ENCODE data around the gene NPHP3.
"Not testable (repeated sequence)": the region's sequence is repeated elsewhere in the genome, so short reads cannot be mapped to it uniquely, and the experiment has no call there.

The NPHP3 gene

DNA sequence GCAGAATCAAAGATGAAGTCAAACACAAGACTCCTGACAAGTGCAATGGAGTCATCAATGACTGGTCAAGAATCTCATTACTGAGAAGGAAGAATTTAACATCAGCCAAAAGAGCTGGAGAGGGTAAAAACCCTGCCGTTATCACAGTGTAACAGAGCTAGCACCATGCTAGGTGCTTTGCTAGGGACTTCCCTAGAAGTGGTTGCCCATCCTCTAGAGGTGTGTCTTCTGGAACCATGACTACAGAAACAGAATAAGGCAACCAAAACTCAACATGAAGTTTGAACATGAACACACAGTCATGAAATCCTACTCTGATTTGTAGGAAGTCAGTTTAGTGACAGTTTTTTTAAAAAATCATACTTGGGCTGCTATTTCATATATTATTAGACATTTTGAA, 72.1 kb downstream of the NPHP3 start:
- Mint-ChIP-seq H3K4me3 (no peak overlapping the region), H3K27ac (no peak overlapping the region), H3K4me1 (no peaks in the 10 kb centered on the region), H3K9me3 (no peaks in the 10 kb centered on the region), H3K36me3 (ENCODE audit: low read depth) (no peaks in the 10 kb centered on the region), H3K27me3 (ENCODE audit: low read depth) (no peaks in the 10 kb centered on the region)
- TF ChIP-seq, protein P1, sequence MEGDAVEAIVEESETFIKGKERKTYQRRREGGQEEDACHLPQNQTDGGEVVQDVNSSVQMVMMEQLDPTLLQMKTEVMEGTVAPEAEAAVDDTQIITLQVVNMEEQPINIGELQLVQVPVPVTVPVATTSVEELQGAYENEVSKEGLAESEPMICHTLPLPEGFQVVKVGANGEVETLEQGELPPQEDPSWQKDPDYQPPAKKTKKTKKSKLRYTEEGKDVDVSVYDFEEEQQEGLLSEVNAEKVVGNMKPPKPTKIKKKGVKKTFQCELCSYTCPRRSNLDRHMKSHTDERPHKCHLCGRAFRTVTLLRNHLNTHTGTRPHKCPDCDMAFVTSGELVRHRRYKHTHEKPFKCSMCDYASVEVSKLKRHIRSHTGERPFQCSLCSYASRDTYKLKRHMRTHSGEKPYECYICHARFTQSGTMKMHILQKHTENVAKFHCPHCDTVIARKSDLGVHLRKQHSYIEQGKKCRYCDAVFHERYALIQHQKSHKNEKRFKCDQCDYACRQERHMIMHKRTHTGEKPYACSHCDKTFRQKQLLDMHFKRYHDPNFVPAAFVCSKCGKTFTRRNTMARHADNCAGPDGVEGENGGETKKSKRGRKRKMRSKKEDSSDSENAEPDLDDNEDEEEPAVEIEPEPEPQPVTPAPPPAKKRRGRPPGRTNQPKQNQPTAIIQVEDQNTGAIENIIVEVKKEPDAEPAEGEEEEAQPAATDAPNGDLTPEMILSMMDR (IDR thresholded peaks at IDR 0.05; ENCODE audit: unreplicated experiment in 3 of 3), result no peak

DNA sequence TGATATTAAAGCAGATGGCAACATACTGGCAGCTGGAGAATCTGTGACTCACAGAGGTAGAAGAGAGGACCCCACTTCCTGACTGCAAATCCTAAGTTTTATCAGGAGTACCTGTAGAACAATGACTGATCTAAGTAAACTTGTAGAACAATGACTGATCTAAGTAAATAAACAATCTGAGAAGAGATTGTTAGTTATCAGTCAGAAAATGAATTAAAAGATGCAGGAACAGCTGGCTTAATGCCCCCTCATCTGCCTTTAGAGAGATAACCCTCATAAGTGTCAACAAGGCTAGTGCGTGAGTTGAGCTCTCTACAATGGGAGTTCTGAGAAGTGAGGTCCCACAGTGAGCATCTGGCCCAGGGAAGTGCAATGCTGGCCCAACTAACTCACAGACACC, 77.2 kb downstream of the NPHP3 start:
- TF ChIP-seq, protein P1 (IDR thresholded peaks at IDR 0.05; ENCODE audit: unreplicated experiment in 3 of 3), result no peak
- H3K9me3 Mint-ChIP-seq, result no peaks in the 10 kb centered on the region
- H3K27me3 Mint-ChIP-seq (ENCODE audit: low read depth), result peaks cover 3% of the 10 kb centered on the region
- no peak overlapping the region for H3K27ac Mint-ChIP-seq
- no peaks in the 10 kb centered on the region for H3K36me3 Mint-ChIP-seq (ENCODE audit: low read depth)
- no peak overlapping the region for H3K4me3 Mint-ChIP-seq
- no peaks in the 10 kb centered on the region for H3K4me1 Mint-ChIP-seq

- Mint-ChIP-seq H3K4me3 (no peak overlapping the region), H3K36me3 (ENCODE audit: low read depth) (peaks cover 5% of the 10 kb centered on the region), H3K9me3 (no peaks in the 10 kb centered on the region), H3K27ac (no peak overlapping the region), H3K4me1 (no peaks in the 10 kb centered on the region), H3K27me3 (ENCODE audit: low read depth) (peaks cover 3% of the 10 kb centered on the region)
- TF ChIP-seq, protein P1 (IDR thresholded peaks at IDR 0.05; ENCODE audit: unreplicated experiment in 3 of 3), result no peak
These were observed 78.8 kb downstream of the NPHP3 start for GRCh38 chr3:132643366-132643765.

- Mint-ChIP-seq H3K27ac (no peak overlapping the region), H3K4me1 (no peaks in the 10 kb centered on the region), H3K27me3 (ENCODE audit: low read depth) (peaks cover 3% of the 10 kb centered on the region), H3K4me3 (no peak overlapping the region), H3K36me3 (ENCODE audit: low read depth) (peaks cover 5% of the 10 kb centered on the region), H3K9me3 (no peaks in the 10 kb centered on the region)
- TF ChIP-seq, protein P1 (IDR thresholded peaks at IDR 0.05; ENCODE audit: unreplicated experiment in 3 of 3), result no peak
These were observed 79.7 kb downstream of the NPHP3 start for GRCh38 chr3:132642539-132642847.

GRCh38 chr3:132641837-132642538, 80.2 kb downstream of the NPHP3 start:
- Mint-ChIP-seq H3K27ac (no peak overlapping the region), H3K4me1 (no peaks in the 10 kb centered on the region), H3K36me3 (ENCODE audit: low read depth) (peaks cover 5% of the 10 kb centered on the region), H3K9me3 (no peaks in the 10 kb centered on the region), H3K4me3 (no peak overlapping the region), H3K27me3 (ENCODE audit: low read depth) (peaks cover 3% of the 10 kb centered on the region)
- TF ChIP-seq, protein P1 (IDR thresholded peaks at IDR 0.05; ENCODE audit: unreplicated experiment in 3 of 3), result peak; percentile 74 to 77 (median 77)

DNA sequence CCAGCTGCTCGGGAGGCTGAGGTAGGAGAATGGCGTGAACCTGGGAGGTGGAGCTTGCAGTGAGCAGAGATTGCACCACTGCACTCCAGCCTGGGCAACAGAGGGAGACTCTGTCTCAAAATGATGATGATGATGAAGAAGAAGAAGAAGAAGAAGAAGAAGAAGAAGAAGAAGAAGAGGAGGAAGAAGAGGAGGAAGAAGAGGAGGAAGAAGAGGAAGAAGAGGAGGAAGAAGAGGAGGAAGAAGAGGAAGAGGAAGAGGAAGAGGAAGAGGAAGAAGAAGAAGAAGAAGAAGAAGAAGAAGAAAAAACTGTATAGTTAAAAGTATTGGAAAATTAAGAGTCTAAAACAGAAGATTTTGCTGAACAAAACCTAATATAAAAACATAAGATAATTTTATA, 80.8 kb downstream of the NPHP3 start:
- not testable (repeated sequence) for H3K9me3 Mint-ChIP-seq; H3K36me3 Mint-ChIP-seq (ENCODE audit: low read depth); H3K4me3 Mint-ChIP-seq; H3K27me3 Mint-ChIP-seq (ENCODE audit: low read depth); H3K27ac Mint-ChIP-seq; H3K4me1 Mint-ChIP-seq
